Measurements from ENCODE around the gene KCNQ5.

DNA sequence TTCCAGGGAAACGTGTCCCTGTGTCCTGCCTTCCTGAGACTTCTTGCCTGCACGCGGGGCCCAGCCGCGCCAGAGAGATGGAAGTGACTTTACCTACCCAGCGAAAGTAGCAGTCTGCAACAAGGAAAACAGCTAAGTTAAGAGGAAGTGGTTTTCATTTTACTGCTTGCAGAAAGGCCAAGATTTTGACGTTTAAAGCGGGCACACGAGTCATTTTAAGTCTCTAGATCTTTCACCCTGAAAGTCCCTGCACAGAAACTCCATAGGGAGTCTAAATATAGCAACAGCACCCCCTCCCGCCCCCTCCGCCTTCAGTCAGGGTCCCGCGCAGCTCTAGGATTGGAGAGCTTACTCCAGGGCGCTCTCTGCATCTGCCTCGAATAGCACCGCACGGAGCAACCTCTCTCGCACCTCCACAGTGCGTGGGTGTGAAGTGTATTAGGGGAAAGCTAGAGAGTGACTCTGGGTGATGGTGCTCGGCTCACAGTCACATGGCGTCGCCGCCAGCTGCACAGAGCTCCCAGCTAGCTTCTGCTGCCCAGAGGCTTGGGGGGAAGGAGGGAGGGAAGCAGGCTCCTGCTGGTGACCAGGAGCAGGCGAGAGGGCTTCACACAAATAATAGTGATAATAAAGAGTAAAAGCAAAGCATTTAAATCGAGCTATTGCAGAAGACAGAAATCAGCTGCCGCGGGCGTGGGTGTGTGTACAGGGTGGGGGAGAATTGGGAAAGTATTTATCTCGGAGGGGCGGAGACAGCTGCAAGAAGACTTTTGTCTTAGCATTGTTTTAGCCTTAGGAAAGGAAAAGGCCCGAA is 1.8 kb upstream of the KCNQ5 start:
- TF ChIP-seq, protein P1, sequence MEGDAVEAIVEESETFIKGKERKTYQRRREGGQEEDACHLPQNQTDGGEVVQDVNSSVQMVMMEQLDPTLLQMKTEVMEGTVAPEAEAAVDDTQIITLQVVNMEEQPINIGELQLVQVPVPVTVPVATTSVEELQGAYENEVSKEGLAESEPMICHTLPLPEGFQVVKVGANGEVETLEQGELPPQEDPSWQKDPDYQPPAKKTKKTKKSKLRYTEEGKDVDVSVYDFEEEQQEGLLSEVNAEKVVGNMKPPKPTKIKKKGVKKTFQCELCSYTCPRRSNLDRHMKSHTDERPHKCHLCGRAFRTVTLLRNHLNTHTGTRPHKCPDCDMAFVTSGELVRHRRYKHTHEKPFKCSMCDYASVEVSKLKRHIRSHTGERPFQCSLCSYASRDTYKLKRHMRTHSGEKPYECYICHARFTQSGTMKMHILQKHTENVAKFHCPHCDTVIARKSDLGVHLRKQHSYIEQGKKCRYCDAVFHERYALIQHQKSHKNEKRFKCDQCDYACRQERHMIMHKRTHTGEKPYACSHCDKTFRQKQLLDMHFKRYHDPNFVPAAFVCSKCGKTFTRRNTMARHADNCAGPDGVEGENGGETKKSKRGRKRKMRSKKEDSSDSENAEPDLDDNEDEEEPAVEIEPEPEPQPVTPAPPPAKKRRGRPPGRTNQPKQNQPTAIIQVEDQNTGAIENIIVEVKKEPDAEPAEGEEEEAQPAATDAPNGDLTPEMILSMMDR (IDR thresholded peaks at IDR 0.05; ENCODE audit: control extremely low read depth in 1 of 3, insufficient read depth in 1 of 3, low read depth in 1 of 3, low read length in 3 of 3) = no peak; a peak in 1 of 4 replicates
- TF ChIP-seq TAF1 (IDR thresholded peaks at IDR 0.05; ENCODE audit: low read depth, low read length) (no peak), CEBPB (IDR thresholded peaks at IDR 0.05; ENCODE audit: low read depth, low read length) (no peak), POLR2AphosphoS5 (IDR thresholded peaks at IDR 0.05; ENCODE audit: low read depth, low read length) (no peak)

All from H1 (cell line).